DOHH2 (cell line): Measurements from ENCODE around the gene TSEN2.

Source experiments
- H3F3A ChIP-seq: fragments of 200-600 bp; sonication (generic), shearing (Covaris generic); 2 replicates; pipeline ENCODE4 v1.6.0; 2016; ENCODE audit warnings: antibody characterized with exemption, mild to moderate bottlenecking; ENCODE audit not compliant: control insufficient read depth, insufficient read depth
- H3K27ac ChIP-seq: fragments of 200-600 bp; sonication (generic); 2 replicates; pipeline ENCODE4 v1.5.1; 2014; ENCODE audit warnings: low read depth, mild to moderate bottlenecking, low read length, moderate library complexity
- H3K27me3 ChIP-seq: fragments of 200-600 bp; sonication (generic); 2 replicates; pipeline ENCODE4 v1.6.1; 2014; ENCODE audit warnings: mild to moderate bottlenecking, low read length, mixed read lengths; ENCODE audit not compliant: control insufficient read depth
- H3K36me3 ChIP-seq: fragments of 200-600 bp; sonication (generic); 2 replicates; pipeline ENCODE4 v1.6.1; 2014; ENCODE audit warnings: mild to moderate bottlenecking, low read length, moderate library complexity, mixed read lengths; ENCODE audit not compliant: control insufficient read depth
- H3K4me1 ChIP-seq: fragments of 200-600 bp; sonication (generic); 2 replicates; pipeline ENCODE4 v1.6.1; 2014; ENCODE audit warnings: mild to moderate bottlenecking, low read length, mixed read lengths; ENCODE audit not compliant: control insufficient read depth
- H3K4me2 ChIP-seq: fragments of 200-600 bp; sonication (generic); 2 replicates; pipeline ENCODE4 v1.6.0; 2014; ENCODE audit warnings: mild to moderate bottlenecking, low read length, moderate library complexity
- H3K4me3 ChIP-seq: fragments of 200-600 bp; sonication (generic); 2 replicates; pipeline ENCODE4 v1.5.1; 2014; ENCODE audit warnings: mild to moderate bottlenecking, low read length, mixed read lengths
- H3K79me2 ChIP-seq: fragments of 200-600 bp; sonication (generic); 2 replicates; pipeline ENCODE4 v1.6.1; 2014; ENCODE audit warnings: mild to moderate bottlenecking, low read length, mixed read lengths; ENCODE audit not compliant: control insufficient read depth
- H3K9me2 ChIP-seq: fragments of 200-600 bp; sonication (generic); replicated peaks from 2 replicates; pipeline ENCODE4 v1.6.1; 2014; ENCODE audit warnings: mild to moderate bottlenecking, low read length, mixed read lengths; ENCODE audit not compliant: control insufficient read depth
- H3K9me3 ChIP-seq: fragments of 200-600 bp; sonication (generic); 2 replicates; pipeline ENCODE4 v1.6.1; 2014; ENCODE audit warnings: antibody characterized with exemption, low read length, mixed read lengths; ENCODE audit not compliant: control insufficient read depth, insufficient read depth
- H4K20me1 ChIP-seq: fragments of 200-600 bp; sonication (generic); 2 replicates; pipeline ENCODE4 v1.6.0; 2014; ENCODE audit warnings: low read depth, mild to moderate bottlenecking, antibody characterized with exemption, low read length, moderate library complexity; ENCODE audit not compliant: control insufficient read depth, insufficient read depth
- CTCF ChIP-seq: fragments of 200-600 bp; sonication (generic); IDR thresholded peaks from one replicate; pipeline ENCODE4 v1.5.1; 2014; ENCODE audit warnings: antibody characterized with exemption, mild to moderate bottlenecking, low read depth, low read length; ENCODE audit not compliant: poor library complexity, severe bottlenecking
- EZH2phosphoT487 ChIP-seq: fragments of 200-600 bp; sonication (generic); IDR thresholded peaks from 2 replicates; pipeline ENCODE4 v1.6.1; 2017; ENCODE audit warnings: borderline replicate concordance, mild to moderate bottlenecking, antibody characterized with exemption, low read length, moderate library complexity, mixed read lengths

TSEN2 gene

GRCh38 chr3:12437861-12438260, 46.4 kb upstream of the TSEN2 start:
- H4K20me1 ChIP-seq: no peaks in the 10 kb centered on the region

GRCh38 chr3:12438318-12438717, 46.0 kb upstream of the TSEN2 start:
- 0 out of 2 replicates have a peak, but pooled peaks cover 2% of the 10 kb centered on the region for H3K27me3 ChIP-seq
- H3K9me2 ChIP-seq: no peaks in the 10 kb centered on the region
- no peaks in the 10 kb centered on the region for H4K20me1 ChIP-seq
- H3K4me3 ChIP-seq: no peak overlapping the region
- H3K36me3 ChIP-seq: no peaks in the 10 kb centered on the region
- no peak overlapping the region for H3K27ac ChIP-seq
- no peaks in the 10 kb centered on the region for H3K79me2 ChIP-seq
- H3K9me3 ChIP-seq: no peaks in the 10 kb centered on the region
- no peak overlapping the region for H3K4me2 ChIP-seq
- no peaks in the 10 kb centered on the region for H3K4me1 ChIP-seq
- TF ChIP-seq CTCF (no peak), EZH2phosphoT487 (no peak)
- H3F3A ChIP-seq: no peaks in the 10 kb centered on the region

More at GRCh38 chr3:12437861-12438260, 46.4 kb upstream of the TSEN2 start:
- H3K27me3 ChIP-seq: 0 out of 2 replicates have a peak, but pooled peaks cover 4% of the 10 kb centered on the region
- no peak overlapping the region for H3K4me3 ChIP-seq
- no peaks in the 10 kb centered on the region for H3K4me1 ChIP-seq
- no peaks in the 10 kb centered on the region for H3K9me2 ChIP-seq
- no peak overlapping the region for H3K27ac ChIP-seq
- no peak overlapping the region for H3K4me2 ChIP-seq
- no peaks in the 10 kb centered on the region for H3K79me2 ChIP-seq
- H3K9me3 ChIP-seq: no peaks in the 10 kb centered on the region
- TF ChIP-seq CTCF: no peak
- TF ChIP-seq EZH2phosphoT487: no peak
- no peaks in the 10 kb centered on the region for H3F3A ChIP-seq
- H3K36me3 ChIP-seq: no peaks in the 10 kb centered on the region

GRCh38 chr3:12439161-12439940, 44.9 kb upstream of the TSEN2 start:
- no peak overlapping the region for H3K4me2 ChIP-seq
- TF ChIP-seq CTCF (no peak), EZH2phosphoT487 (no peak)
- no peak overlapping the region for H3K4me3 ChIP-seq
- H4K20me1 ChIP-seq: no peaks in the 10 kb centered on the region
- H3K27me3 ChIP-seq: no peaks in the 10 kb centered on the region
- no peaks in the 10 kb centered on the region for H3K4me1 ChIP-seq
- no peaks in the 10 kb centered on the region for H3K79me2 ChIP-seq
- no peaks in the 10 kb centered on the region for H3K9me2 ChIP-seq
- H3K9me3 ChIP-seq: no peaks in the 10 kb centered on the region
- no peaks in the 10 kb centered on the region for H3F3A ChIP-seq
- H3K27ac ChIP-seq: no peak overlapping the region
- no peaks in the 10 kb centered on the region for H3K36me3 ChIP-seq
